SU-DHL-6 (cell line): Measurements from ENCODE around the gene RALGAPA1.

Experiments
- CTCF ChIP-seq: fragments of 200-600 bp; sonication (generic); IDR thresholded peaks from one replicate; pipeline ENCODE4 v1.5.1; 2017; ENCODE audit warnings: antibody characterized with exemption, mild to moderate bottlenecking, low read length, moderate library complexity; ENCODE audit not compliant: insufficient read depth, poor library complexity, severe bottlenecking
- EZH2phosphoT487 ChIP-seq: fragments of 200-600 bp; sonication (generic), shearing (Covaris generic); conservative IDR thresholded peaks from 2 replicates; pipeline ENCODE4 v1.6.1; 2018; ENCODE audit warnings: mild to moderate bottlenecking, antibody characterized with exemption, low read length, moderate library complexity, mixed read lengths

- TF ChIP-seq CTCF, result no peak
- no peak for TF ChIP-seq EZH2phosphoT487
Observed at GRCh38 chr14:35653045-35653444, 156.1 kb downstream of the RALGAPA1 start.
